GM12878 (cell line): ENCODE results near the gene PRSS57. TPM values are rescaled to one million over a fixed set of nuclear protein-coding genes. Genes with fewer than 3 reads are reported as not detected.

Experiments
- ATAC-seq: fragments of 200-7000 bp; cut with Tn5 transposase; 3 replicates; pipeline ENCODE4 v1.9.1; 2020; ENCODE audit warnings: mild to moderate bottlenecking, moderate library complexity
- BruUV-seq: library from RNA; stranded (reverse); fragments of 400-500 nt; replicated peaks from 2 replicates; lab custom pipeline; 2021; lab: Mats Ljungman, UMichigan
- CTCF ChIA-PET: fragments of 300-600 bp; sonication (Branson Sonifier 250); formaldehyde crosslinking; extraction: SDS; loops from one replicate; lab custom pipeline; 2021; ENCODE audit warnings: inconsistent platforms; lab: Yijun Ruan, JAX
- POLR2A ChIA-PET: fragments of 350-600 bp; formaldehyde crosslinking; extraction: SDS; loops from one replicate; lab custom pipeline; 2021; ENCODE audit warnings: inconsistent platforms; lab: Charles Lee
- RAD21 ChIA-PET: fragments of 300-600 bp; sonication (Branson Sonifier 250); formaldehyde crosslinking; loops from one replicate; lab custom pipeline; 2023; ENCODE audit warnings: antibody characterized with exemption; ENCODE audit not compliant: unreplicated experiment; lab: Charles Lee
- SMC1A ChIA-PET: fragments of 300-600 bp; sonication (Branson Sonifier 250); formaldehyde crosslinking; loops from one replicate; lab custom pipeline; 2023; ENCODE audit not compliant: unreplicated experiment, uncharacterized antibody; lab: Charles Lee
- DNase-seq: peaks from one replicate; pipeline ENCODE4 v3.0.0-alpha.2; 2011; ENCODE audit warnings: low read depth, low spot score
- FAIRE-seq: peaks from 3 replicates; lab custom pipeline; 2011; peaks lifted over from hg19 to GRCh38; lab: Jason Lieb, UNC
- H2AFZ ChIP-seq: 2 replicates; pipeline ENCODE4 v1.6.0; 2011; ENCODE audit warnings: low read depth, low read length, control low read depth; ENCODE audit not compliant: control insufficient read depth
- H3K27ac ChIP-seq: 2 replicates; pipeline ENCODE4 v1.5.1; 2011; ENCODE audit warnings: control low read depth; ENCODE audit not compliant: control insufficient read depth, insufficient read depth
- H3K27me3 ChIP-seq, 2 experiments: replicated peaks in 1 of 2; 2 replicates each; pipeline versions ENCODE4 v1.6.0 to v1.6.1; 2011; ENCODE audit warnings: low read length in 1 of 2; ENCODE audit not compliant: control insufficient read depth in 2 of 2, insufficient read depth in 2 of 2
- H3K36me3 ChIP-seq, 2 experiments: 2 replicates each; pipeline ENCODE4 v1.5.1; 2011; ENCODE audit warnings: low read length in 1 of 2; ENCODE audit not compliant: control insufficient read depth in 2 of 2, insufficient read depth in 2 of 2
- H3K4me1 ChIP-seq: 2 replicates; pipeline ENCODE4 v1.6.1; 2011; ENCODE audit warnings: mild to moderate bottlenecking, low read length, moderate library complexity, mixed read lengths; ENCODE audit not compliant: control insufficient read depth, insufficient read depth
- H3K4me2 ChIP-seq: 2 replicates; pipeline ENCODE4 v1.6.0; 2011; ENCODE audit warnings: control low read depth; ENCODE audit not compliant: control insufficient read depth, insufficient read depth
- H3K4me3 ChIP-seq: fragments of 200-600 bp; sonication (generic); 2 replicates; pipeline ENCODE4 v1.5.1; 2016
- H3K79me2 ChIP-seq: 2 replicates; pipeline ENCODE4 v1.6.0; 2011; ENCODE audit warnings: low read length; ENCODE audit not compliant: control insufficient read depth, insufficient read depth
- H3K9ac ChIP-seq: 2 replicates; pipeline ENCODE4 v1.8.0; 2011; ENCODE audit warnings: low read length, control low read depth, mixed read lengths; ENCODE audit not compliant: control insufficient read depth, insufficient read depth
- H3K9me3 ChIP-seq: replicated peaks from 3 replicates; pipeline ENCODE4 v1.5.1; 2011; ENCODE audit warnings: mild to moderate bottlenecking, low read length; ENCODE audit not compliant: control insufficient read depth, insufficient read depth
- H4K20me1 ChIP-seq: 2 replicates; pipeline ENCODE4 v1.6.0; 2011; ENCODE audit not compliant: control insufficient read depth, insufficient read depth
- BCLAF1 ChIP-seq: fragments of 450-650 bp; IDR thresholded peaks from 2 replicates; pipeline ENCODE4 v1.6.1; 2017; ENCODE audit warnings: antibody characterized with exemption, mild to moderate bottlenecking, moderate library complexity
- BRCA1 ChIP-seq: IDR thresholded peaks from 2 replicates; pipeline ENCODE4 v1.6.1; 2011; ENCODE audit warnings: low read depth, low read length, improper control_type of control experiment
- CREB1 ChIP-seq: IDR thresholded peaks from 2 replicates; pipeline ENCODE4 v1.6.1; 2012; ENCODE audit warnings: low read depth, mild to moderate bottlenecking, inconsistent platforms
- CREM ChIP-seq: IDR thresholded peaks from 2 replicates; pipeline ENCODE4 v1.6.1; 2014; ENCODE audit warnings: antibody characterized with exemption, low read depth
- E4F1 ChIP-seq: fragments of 450-650 bp; IDR thresholded peaks from 2 replicates; pipeline ENCODE4 v1.6.1; 2018; ENCODE audit warnings: borderline replicate concordance, mild to moderate bottlenecking; ENCODE audit not compliant: partially characterized antibody
- MXI1 ChIP-seq: fragments of 150-350 bp; IDR thresholded peaks from 2 replicates; pipeline ENCODE4 v1.6.1; 2011; ENCODE audit warnings: low read depth, mild to moderate bottlenecking, inconsistent platforms, low read length, improper control_type of control experiment
- YBX1 ChIP-seq: fragments of 450-650 bp; IDR thresholded peaks from 2 replicates; pipeline ENCODE4 v1.6.1; 2016; ENCODE audit warnings: antibody characterized with exemption
- WGBS: methylation state at CpG from one replicate; pipeline ENCODE4 v1.1.6; 2016; ENCODE audit warnings: low lambda C conversion rate; ENCODE audit not compliant: insufficient replicate concordance, insufficient coverage; ENCODE audit errors: missing lambda C conversion rate; 5-methylcytosine and 5-hydroxymethylcytosine counted together
- in situ Hi-C: fragments of 300-500 bp; cut with MboI; formaldehyde crosslinking; loops from 9 replicates; pipeline ENCODE4 v1.14.3; 2018; ENCODE audit warnings: mixed read lengths
- intact Hi-C: fragments of 100-400 bp; cut with micrococcal nuclease; formaldehyde crosslinking; loops from one replicate; pipeline ENCODE4 v1.14.2; 2022; ENCODE audit not compliant: unreplicated experiment
- polyA plus RNA-seq, 11 experiments: library from polyadenylated mRNA; depleted of rRNA in 4 of 11; unstranded in 6 of 11; stranded (reverse) in 5 of 11; fragments of >200 nt; fragmentation: Nextera tagmentation in 4 of 11; fragmentation: Illumina TruSeq in 1 of 11; extraction: Ambion mirVana in 4 of 11; extraction: Trizol in 1 of 11; gene quantifications; 1 replicate in 1 of 11; 2 replicates in 10 of 11; pipeline versions ENCODE4 v1.2.1 to v1.2.3, GENCODE V29; 2011 to 2016; ENCODE audit warnings: inconsistent platforms in 2 of 11, missing spikeins in 2 of 11, low read depth in 1 of 11
- total RNA-seq, 4 experiments: library from RNA; depleted of rRNA in 3 of 4; stranded (reverse); fragments of >200 nt in 3 of 4; fragmentation: Illumina TruSeq in 1 of 4; extraction: Trizol in 1 of 4; gene quantifications; 2 replicates each; pipeline versions ENCODE4 v1.2.1 to v1.2.3, GENCODE V29; 2013 to 2021
- TF ChIP-seq, protein P1 (sequence below): fragments of 150-350 bp; IDR thresholded peaks from 2 replicates; pipeline ENCODE4 v1.6.1; 2014; ENCODE audit warnings: mild to moderate bottlenecking, low read depth, low read length

PRSS57 gene
- total and polyA plus RNA-seq, 10 of the 15 experiments (the other 5 are each of a cell fraction or from before 2014, with no cell fraction given) = not detected

DNA sequence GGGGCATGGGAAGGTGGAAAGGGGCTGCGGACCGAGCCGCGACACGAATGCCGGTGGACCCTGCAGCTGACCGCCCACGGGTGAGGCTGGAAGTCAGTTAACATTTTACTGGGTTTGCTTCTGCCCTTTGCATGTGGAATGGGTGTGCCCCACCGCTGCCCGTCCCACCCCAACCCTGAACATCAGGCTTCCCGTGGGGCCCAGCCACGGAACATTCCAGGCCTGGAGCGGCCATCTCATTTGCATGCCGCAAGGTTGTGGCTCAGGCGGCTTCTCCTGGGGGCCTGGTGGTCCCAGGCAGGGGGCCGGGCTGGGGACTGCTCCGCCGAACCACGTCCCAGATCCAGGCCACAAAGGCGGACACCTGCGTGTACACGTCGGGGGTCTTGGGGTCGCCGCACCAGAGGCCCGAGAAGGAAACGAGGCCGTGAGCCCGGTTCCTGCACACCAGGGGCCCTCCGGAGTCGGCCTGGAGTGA lies 9.8 kb downstream of the PRSS57 start:
- in situ Hi-C loops (no loop called here), intact Hi-C loops (no loop called here)
- H3K27ac ChIP-seq = no peak overlapping the region
- H3K9me3 ChIP-seq = no peaks in the 10 kb centered on the region
- no peaks in the 10 kb centered on the region for H3K79me2 ChIP-seq
- no peak overlapping the region for H3K4me2 ChIP-seq
- no peak for DNase-seq
- POLR2A ChIA-PET = interaction anchor here (0.6 kb wide), 1 partner anchor 108 kb away, joined by 6 read pairs; no protein-coding TSS in a partner anchor
- no peak overlapping the region for H3K9ac ChIP-seq
- no peak for ATAC-seq
- H2AFZ ChIP-seq = no peak overlapping the region
- no TSS peak for BruUV-seq
- RAD21 ChIA-PET = no interaction called here
- H3K36me3 ChIP-seq = no peaks in the 10 kb centered on the region
- CTCF ChIA-PET = no interaction called here
- no peaks in the 10 kb centered on the region for H4K20me1 ChIP-seq
- no peak overlapping the region for H3K4me3 ChIP-seq
- no peaks in the 10 kb centered on the region for H3K4me1 ChIP-seq
- TF ChIP-seq E4F1 = no peak
- TF ChIP-seq BCLAF1 = no peak
- no peak for TF ChIP-seq CREB1
- no peak for TF ChIP-seq CREM
- TF ChIP-seq YBX1 = no peak
- TF ChIP-seq BRCA1 = no peak
- no peak for TF ChIP-seq MXI1
- TF ChIP-seq, protein P1, sequence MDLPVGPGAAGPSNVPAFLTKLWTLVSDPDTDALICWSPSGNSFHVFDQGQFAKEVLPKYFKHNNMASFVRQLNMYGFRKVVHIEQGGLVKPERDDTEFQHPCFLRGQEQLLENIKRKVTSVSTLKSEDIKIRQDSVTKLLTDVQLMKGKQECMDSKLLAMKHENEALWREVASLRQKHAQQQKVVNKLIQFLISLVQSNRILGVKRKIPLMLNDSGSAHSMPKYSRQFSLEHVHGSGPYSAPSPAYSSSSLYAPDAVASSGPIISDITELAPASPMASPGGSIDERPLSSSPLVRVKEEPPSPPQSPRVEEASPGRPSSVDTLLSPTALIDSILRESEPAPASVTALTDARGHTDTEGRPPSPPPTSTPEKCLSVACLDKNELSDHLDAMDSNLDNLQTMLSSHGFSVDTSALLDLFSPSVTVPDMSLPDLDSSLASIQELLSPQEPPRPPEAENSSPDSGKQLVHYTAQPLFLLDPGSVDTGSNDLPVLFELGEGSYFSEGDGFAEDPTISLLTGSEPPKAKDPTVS = no peak
- 58% methylated on average over 31 of the region's 31 CpGs for whole genome bisulfite sequencing
- FAIRE-seq = no peak
- SMC1A ChIA-PET = no interaction called here
- no peaks in the 10 kb centered on the region for H3K27me3 ChIP-seq
